ENCODE data around the gene ZNF710. TPM values are rescaled to one million over a fixed set of nuclear protein-coding genes. Genes with fewer than 3 reads are reported as not detected.

The ZNF710 gene
- total RNA-seq, 1 donor from 2014 or later = 26.9 TPM

DNA sequence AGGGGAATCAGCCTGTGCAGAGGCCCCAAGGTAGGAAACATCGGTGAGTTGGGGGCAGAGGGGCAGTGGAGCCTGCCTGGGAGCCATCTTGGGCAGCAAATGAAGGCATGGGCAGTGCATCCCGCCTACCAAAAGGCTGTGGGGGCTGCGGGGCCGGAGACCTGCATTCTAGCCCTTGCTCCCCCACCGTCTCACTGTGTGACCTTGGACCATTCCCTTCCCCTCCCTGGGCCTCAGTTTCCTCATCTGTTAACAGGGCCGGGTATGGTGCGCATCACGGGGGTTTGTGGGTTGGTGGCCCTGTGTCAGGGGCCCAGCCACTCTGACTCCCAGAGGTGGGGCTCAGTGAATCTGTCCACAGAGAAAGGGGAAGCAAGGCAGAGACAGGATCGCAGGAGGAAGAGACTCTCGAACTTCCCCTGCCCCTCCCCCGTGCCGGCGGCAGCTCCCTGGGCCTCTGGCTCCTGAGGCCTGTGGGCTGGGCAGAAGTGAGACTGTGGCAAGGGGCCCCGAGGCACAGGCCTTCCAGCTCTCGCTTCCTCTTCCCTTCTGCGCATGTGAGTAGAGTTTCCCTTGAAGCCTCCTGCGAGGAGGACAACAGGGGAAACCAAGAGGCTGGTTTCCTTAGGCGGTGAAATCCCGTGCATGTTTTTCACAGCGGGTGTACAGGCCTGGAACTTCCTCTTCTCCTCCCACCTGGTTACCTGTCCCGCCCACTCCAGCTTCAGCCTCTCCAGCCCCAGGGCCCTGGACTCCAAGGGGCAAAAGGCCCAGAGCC, 58.3 kb downstream of the ZNF710 start:
- no peak overlapping the region for H3K27ac Mint-ChIP-seq (ENCODE audit: unreplicated experiment)
- Histone ChIP-seq H3K4me3 (ENCODE audit: insufficient read depth, low read depth, low read length) (no peak overlapping the region), H3K4me2 (ENCODE audit: low read length) (no peak overlapping the region), H2AFZ (ENCODE audit: low read depth, low read length) (no peak overlapping the region), H3K27me3 (ENCODE audit: insufficient read depth, low read length) (no peaks in the 10 kb centered on the region), H3K9ac (ENCODE audit: low read length) (no peak overlapping the region), H3K79me2 (ENCODE audit: insufficient read depth, low read length) (peaks cover 6% of the 10 kb centered on the region), H4K20me1 (ENCODE audit: insufficient read depth, low read length) (peaks cover 32% of the 10 kb centered on the region), H3K9me3 (ENCODE audit: insufficient read depth, low read depth, low read length) (no peaks in the 10 kb centered on the region), H3K4me1 (ENCODE audit: insufficient read depth, low read length) (no peaks in the 10 kb centered on the region), H3K36me3 (ENCODE audit: insufficient read depth, low read length) (no peaks in the 10 kb centered on the region), H3K27ac (ENCODE audit: low read depth, low read length) (no peak overlapping the region)
- peaks cover 7% of the 10 kb centered on the region for H3K36me3 Mint-ChIP-seq (ENCODE audit: low read depth, unreplicated experiment)
- H3K27me3 Mint-ChIP-seq (ENCODE audit: low read depth, unreplicated experiment) = no peaks in the 10 kb centered on the region
- DNase-seq (ENCODE audit: low read depth) (no peak), FAIRE-seq (no peak)
- H3K4me3 Mint-ChIP-seq (ENCODE audit: unreplicated experiment) = no peak overlapping the region
- H3K9me3 Mint-ChIP-seq (ENCODE audit: unreplicated experiment) = no peaks in the 10 kb centered on the region
- peaks cover 14% of the 10 kb centered on the region for H3K4me1 Mint-ChIP-seq (ENCODE audit: low read depth, unreplicated experiment)
- no peak for TF ChIP-seq EZH2 (IDR thresholded peaks at IDR 0.05; ENCODE audit: insufficient read depth, low read length)
- TF ChIP-seq CTCF (IDR thresholded peaks at IDR 0.05; ENCODE audit: insufficient read depth, low read depth, low read length) = no peak

DNA sequence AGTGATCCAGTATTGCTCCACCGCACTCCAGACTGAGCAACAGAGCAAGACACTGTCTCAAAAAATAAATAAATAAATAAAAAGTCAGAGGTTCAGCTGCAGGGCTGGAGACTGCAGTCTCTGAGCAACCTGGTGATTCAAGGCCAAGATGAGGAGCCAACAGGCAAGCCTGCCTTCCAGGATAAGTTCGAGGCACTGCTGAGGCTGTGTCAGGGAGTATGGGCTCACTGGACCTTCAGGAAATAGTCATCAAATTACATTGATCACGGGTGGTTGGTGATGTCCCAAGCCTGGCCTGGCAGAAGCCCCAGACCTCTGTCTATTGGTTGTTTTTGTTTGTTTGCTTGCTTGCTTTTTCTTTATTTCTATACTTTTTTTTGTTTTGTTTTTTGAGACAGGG, 59.7 kb downstream of the ZNF710 start:
- Histone ChIP-seq H3K27ac (ENCODE audit: low read depth, low read length) (no peak overlapping the region), H3K27me3 (ENCODE audit: insufficient read depth, low read length) (no peaks in the 10 kb centered on the region), H3K9me3 (ENCODE audit: insufficient read depth, low read depth, low read length) (no peaks in the 10 kb centered on the region), H4K20me1 (ENCODE audit: insufficient read depth, low read length) (peaks cover 25% of the 10 kb centered on the region), H3K79me2 (ENCODE audit: insufficient read depth, low read length) (peaks cover 2% of the 10 kb centered on the region), H3K9ac (ENCODE audit: low read length) (no peak overlapping the region), H3K4me3 (ENCODE audit: insufficient read depth, low read depth, low read length) (no peak overlapping the region), H3K4me1 (ENCODE audit: insufficient read depth, low read length) (peaks cover 4% of the 10 kb centered on the region), H3K4me2 (ENCODE audit: low read length) (no peak overlapping the region), H2AFZ (ENCODE audit: low read depth, low read length) (no peak overlapping the region), H3K36me3 (ENCODE audit: insufficient read depth, low read length) (no peaks in the 10 kb centered on the region)
- TF ChIP-seq CTCF (IDR thresholded peaks at IDR 0.05; ENCODE audit: insufficient read depth, low read depth, low read length) = no peak
- TF ChIP-seq EZH2 (IDR thresholded peaks at IDR 0.05; ENCODE audit: insufficient read depth, low read length) = no peak
- DNase-seq (ENCODE audit: low read depth) (no peak), FAIRE-seq (no peak)
- Mint-ChIP-seq H3K27ac (ENCODE audit: unreplicated experiment) (no peak overlapping the region), H3K36me3 (ENCODE audit: low read depth, unreplicated experiment) (peaks cover 7% of the 10 kb centered on the region), H3K4me3 (ENCODE audit: unreplicated experiment) (no peak overlapping the region), H3K4me1 (ENCODE audit: low read depth, unreplicated experiment) (peaks cover 12% of the 10 kb centered on the region), H3K27me3 (ENCODE audit: low read depth, unreplicated experiment) (no peaks in the 10 kb centered on the region), H3K9me3 (ENCODE audit: unreplicated experiment) (no peaks in the 10 kb centered on the region)

DNA sequence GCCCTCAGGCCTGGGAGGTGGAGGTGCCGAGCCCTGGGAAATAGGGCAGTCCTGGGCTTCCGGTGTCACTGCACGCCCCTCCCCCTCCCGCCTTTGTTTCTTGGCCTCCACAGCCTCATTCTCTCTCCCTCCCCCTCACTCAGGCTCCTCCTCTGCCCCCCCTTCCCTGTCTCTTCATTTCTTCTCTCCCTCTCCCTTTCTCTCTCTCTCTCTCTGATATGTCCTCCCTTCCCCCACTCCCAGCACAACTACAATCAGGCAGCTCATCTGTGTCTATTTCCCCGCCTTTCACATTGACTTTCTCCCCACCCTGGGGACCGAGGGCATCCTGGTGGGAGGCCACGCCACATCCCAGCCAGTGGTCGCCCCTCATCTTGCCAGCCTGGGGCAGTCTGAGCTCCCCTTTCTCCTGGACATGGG, 60.9 kb downstream of the ZNF710 start:
- H3K36me3 Mint-ChIP-seq (ENCODE audit: low read depth, unreplicated experiment) = peaks cover 7% of the 10 kb centered on the region
- no peaks in the 10 kb centered on the region for H3K9me3 ChIP-seq (ENCODE audit: insufficient read depth, low read depth, low read length)
- DNase-seq (ENCODE audit: low read depth) = no peak
- H3K27me3 ChIP-seq (ENCODE audit: insufficient read depth, low read length) = no peaks in the 10 kb centered on the region
- no peaks in the 10 kb centered on the region for H3K9me3 Mint-ChIP-seq (ENCODE audit: unreplicated experiment)
- peaks cover 2% of the 10 kb centered on the region for H3K79me2 ChIP-seq (ENCODE audit: insufficient read depth, low read length)
- H3K4me1 ChIP-seq (ENCODE audit: insufficient read depth, low read length) = peaks cover 4% of the 10 kb centered on the region
- TF ChIP-seq EZH2 (IDR thresholded peaks at IDR 0.05; ENCODE audit: insufficient read depth, low read length) (no peak), CTCF (IDR thresholded peaks at IDR 0.05; ENCODE audit: insufficient read depth, low read depth, low read length) (no peak)
- H3K4me2 ChIP-seq (ENCODE audit: low read length) = no peak overlapping the region
- H3K9ac ChIP-seq (ENCODE audit: low read length) = no peak overlapping the region
- H3K27ac Mint-ChIP-seq (ENCODE audit: unreplicated experiment) = peak overlapping the region; percentile 58
- no peak overlapping the region for H3K4me3 Mint-ChIP-seq (ENCODE audit: unreplicated experiment)
- H3K36me3 ChIP-seq (ENCODE audit: insufficient read depth, low read length) = no peaks in the 10 kb centered on the region
- H3K4me1 Mint-ChIP-seq (ENCODE audit: low read depth, unreplicated experiment) = peaks cover 12% of the 10 kb centered on the region
- FAIRE-seq = no peak
- H3K27me3 Mint-ChIP-seq (ENCODE audit: low read depth, unreplicated experiment) = no peaks in the 10 kb centered on the region
- H3K27ac ChIP-seq (ENCODE audit: low read depth, low read length) = no peak overlapping the region
- H3K4me3 ChIP-seq (ENCODE audit: insufficient read depth, low read depth, low read length) = no peak overlapping the region
- peaks cover 18% of the 10 kb centered on the region for H4K20me1 ChIP-seq (ENCODE audit: insufficient read depth, low read length)
- no peak overlapping the region for H2AFZ ChIP-seq (ENCODE audit: low read depth, low read length)
